Measurements from ENCODE around the gene MGAT4B.

DNA sequence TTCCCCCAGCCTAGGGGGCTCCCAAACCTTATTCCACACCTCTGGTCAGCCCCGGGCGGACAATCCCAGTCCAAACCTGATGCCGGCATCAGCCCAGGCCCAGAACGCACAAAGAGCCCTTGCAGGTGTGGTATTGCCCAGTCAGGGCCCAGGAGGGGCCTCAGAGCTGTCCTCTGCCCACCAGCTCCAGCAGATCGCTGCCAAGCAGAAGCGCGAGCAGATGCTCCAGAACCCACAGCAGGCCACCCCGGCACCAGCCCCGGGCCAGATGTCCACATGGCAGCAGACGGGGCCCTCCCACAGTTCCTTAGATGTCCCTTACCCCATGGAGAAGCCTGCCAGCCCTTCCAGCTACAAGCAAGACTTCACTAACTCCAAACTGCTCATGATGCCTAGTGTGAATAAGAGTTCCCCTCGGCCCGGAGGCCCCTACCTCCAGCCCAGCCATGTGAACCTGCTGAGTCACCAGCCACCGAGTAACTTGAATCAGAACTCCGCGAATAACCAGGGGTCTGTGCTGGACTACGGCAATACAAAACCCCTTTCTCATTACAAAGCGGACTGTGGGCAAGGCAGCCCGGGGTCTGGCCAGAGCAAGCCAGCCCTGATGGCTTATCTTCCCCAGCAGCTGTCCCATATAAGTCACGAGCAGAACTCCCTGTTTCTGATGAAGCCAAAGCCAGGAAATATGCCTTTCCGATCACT lies 40.5 kb downstream of the MGAT4B start:
- TF ChIP-seq GLIS3 (CRISPR knock-in tag; IDR thresholded peaks at IDR 0.05) = no peak
- TF ChIP-seq ZNF70 (CRISPR knock-in tag; IDR thresholded peaks at IDR 0.05) = no peak
- TF ChIP-seq SNAI2 (CRISPR knock-in tag; IDR thresholded peaks at IDR 0.05) = no peak
- no peak for TF ChIP-seq ARNTL (CRISPR knock-in tag; IDR thresholded peaks at IDR 0.05; ENCODE audit: borderline replicate concordance, low read depth)
- TF ChIP-seq, protein P1, sequence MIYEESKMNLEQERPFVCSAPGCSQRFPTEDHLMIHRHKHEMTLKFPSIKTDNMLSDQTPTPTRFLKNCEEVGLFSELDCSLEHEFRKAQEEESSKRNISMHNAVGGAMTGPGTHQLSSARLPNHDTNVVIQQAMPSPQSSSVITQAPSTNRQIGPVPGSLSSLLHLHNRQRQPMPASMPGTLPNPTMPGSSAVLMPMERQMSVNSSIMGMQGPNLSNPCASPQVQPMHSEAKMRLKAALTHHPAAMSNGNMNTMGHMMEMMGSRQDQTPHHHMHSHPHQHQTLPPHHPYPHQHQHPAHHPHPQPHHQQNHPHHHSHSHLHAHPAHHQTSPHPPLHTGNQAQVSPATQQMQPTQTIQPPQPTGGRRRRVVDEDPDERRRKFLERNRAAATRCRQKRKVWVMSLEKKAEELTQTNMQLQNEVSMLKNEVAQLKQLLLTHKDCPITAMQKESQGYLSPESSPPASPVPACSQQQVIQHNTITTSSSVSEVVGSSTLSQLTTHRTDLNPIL (CRISPR knock-in tag; IDR thresholded peaks at IDR 0.05; ENCODE audit: low read depth) = no peak
- TF ChIP-seq, protein P2, sequence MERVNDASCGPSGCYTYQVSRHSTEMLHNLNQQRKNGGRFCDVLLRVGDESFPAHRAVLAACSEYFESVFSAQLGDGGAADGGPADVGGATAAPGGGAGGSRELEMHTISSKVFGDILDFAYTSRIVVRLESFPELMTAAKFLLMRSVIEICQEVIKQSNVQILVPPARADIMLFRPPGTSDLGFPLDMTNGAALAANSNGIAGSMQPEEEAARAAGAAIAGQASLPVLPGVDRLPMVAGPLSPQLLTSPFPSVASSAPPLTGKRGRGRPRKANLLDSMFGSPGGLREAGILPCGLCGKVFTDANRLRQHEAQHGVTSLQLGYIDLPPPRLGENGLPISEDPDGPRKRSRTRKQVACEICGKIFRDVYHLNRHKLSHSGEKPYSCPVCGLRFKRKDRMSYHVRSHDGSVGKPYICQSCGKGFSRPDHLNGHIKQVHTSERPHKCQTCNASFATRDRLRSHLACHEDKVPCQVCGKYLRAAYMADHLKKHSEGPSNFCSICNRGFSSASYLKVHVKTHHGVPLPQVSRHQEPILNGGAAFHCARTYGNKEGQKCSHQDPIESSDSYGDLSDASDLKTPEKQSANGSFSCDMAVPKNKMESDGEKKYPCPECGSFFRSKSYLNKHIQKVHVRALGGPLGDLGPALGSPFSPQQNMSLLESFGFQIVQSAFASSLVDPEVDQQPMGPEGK (CRISPR knock-in tag; IDR thresholded peaks at IDR 0.05; ENCODE audit: borderline replicate concordance) = no peak
- TF ChIP-seq OSR1 (CRISPR knock-in tag; IDR thresholded peaks at IDR 0.05) = no peak
- no peak for TF ChIP-seq ZFP3 (CRISPR knock-in tag; IDR thresholded peaks at IDR 0.05)
- TF ChIP-seq ZNF565 (CRISPR knock-in tag; conservative IDR thresholded peaks at IDR 0.05; ENCODE audit: low read depth) = no peak
- TF ChIP-seq BACH2 (CRISPR knock-in tag; IDR thresholded peaks at IDR 0.05; ENCODE audit: borderline replicate concordance) = no peak
- no peak for TF ChIP-seq TOX (CRISPR knock-in tag; IDR thresholded peaks at IDR 0.05; ENCODE audit: borderline replicate concordance)
- TF ChIP-seq ZFP30 (CRISPR knock-in tag; IDR thresholded peaks at IDR 0.05) = no peak
- TF ChIP-seq RARB (CRISPR knock-in tag; IDR thresholded peaks at IDR 0.05) = no peak
- TF ChIP-seq TCF4 (CRISPR knock-in tag; IDR thresholded peaks at IDR 0.05; ENCODE audit: borderline replicate concordance) = no peak

Measured in SK-N-SH treated with all-trans-retinoic acid at 6 μM for 48 hours (cell line).